Immature natural killer cell (primary cell): ENCODE data around the gene VRK1. TPM values are rescaled to one million over a fixed set of nuclear protein-coding genes. Genes with fewer than 3 reads are reported as not detected.
A peak's percentile ranks its signal among the peaks of the same experiment; 100 is the strongest.

Source experiments
- DNase-seq, 3 donors: peaks; one replicate each; pipeline ENCODE4 v3.0.0; 2022; ENCODE audit warnings: mixed read lengths in 1 of 3
- H3K27ac Mint-ChIP-seq, 6 donors: one replicate each; pipeline ENCODE4 v1.8.0; 2020; ENCODE audit warnings: mixed read lengths in 6 of 6, mild to moderate bottlenecking in 5 of 6, inconsistent platforms in 4 of 6, moderate library complexity in 3 of 6
- H3K27me3 Mint-ChIP-seq, 3 donors: one replicate each; pipeline ENCODE4 v1.8.0; 2020 to 2021; ENCODE audit warnings: low read depth in 3 of 3, mild to moderate bottlenecking in 3 of 3, mixed read lengths in 3 of 3, moderate library complexity in 3 of 3, inconsistent platforms in 1 of 3
- H3K36me3 Mint-ChIP-seq, 3 donors: one replicate each; pipeline ENCODE4 v1.8.0; 2020; ENCODE audit warnings: mixed read lengths in 3 of 3, inconsistent platforms in 2 of 3, mild to moderate bottlenecking in 2 of 3
- H3K4me1 Mint-ChIP-seq, 2 donors: one replicate each; pipeline ENCODE4 v1.8.0; 2020; ENCODE audit warnings: inconsistent platforms in 2 of 2, mild to moderate bottlenecking in 2 of 2, mixed read lengths in 2 of 2, moderate library complexity in 1 of 2
- H3K4me3 Mint-ChIP-seq, 5 donors: one replicate each; pipeline ENCODE4 v1.8.0; 2020; ENCODE audit warnings: mild to moderate bottlenecking in 5 of 5, mixed read lengths in 5 of 5, inconsistent platforms in 3 of 5, moderate library complexity in 3 of 5
- H3K9me3 Mint-ChIP-seq, 6 donors: one replicate each; pipeline ENCODE4 v1.8.0; 2020; ENCODE audit warnings: mild to moderate bottlenecking in 6 of 6, mixed read lengths in 6 of 6, inconsistent platforms in 4 of 6, moderate library complexity in 3 of 6
- polyA plus RNA-seq, 3 donors: library from polyadenylated mRNA; unstranded; fragments of 300-500 nt; fragmentation: Illumina TruSeq; gene quantifications; one replicate each; pipeline ENCODE4 v1.2.3, GENCODE V29; 2021

The VRK1 gene
- polyA plus RNA-seq, 3 donors from 2014 or later, result 39.5 to 47.9 (median 41.4) TPM

GRCh38 chr14:96817750-96818666 lies 20.8 kb downstream of the VRK1 start:
- Mint-ChIP-seq H3K4me3 (peak overlapping the region; percentile 12 to 56 (median 30)), H3K9me3 (no peaks in the 10 kb centered on the region), H3K27ac (peak overlapping the region; percentile 31 to 77 (median 56)), H3K27me3 (peaks cover 0 to 1% (median 0%) of the 10 kb centered on the region in 3 donors), H3K4me1 (peaks cover 50 to 79% of the 10 kb centered on the region in 2 donors), H3K36me3 (peaks cover 0 to 2% (median 0%) of the 10 kb centered on the region in 3 donors)
- peak in 2 of 3 donors; percentile 10 to 17 for DNase-seq

- DNase-seq, result no peak
- peaks cover 0 to 2% (median 0%) of the 10 kb centered on the region in 3 donors for H3K36me3 Mint-ChIP-seq
- H3K27me3 Mint-ChIP-seq, result peaks cover 0 to 1% (median 0%) of the 10 kb centered on the region in 3 donors
- H3K9me3 Mint-ChIP-seq, result no peaks in the 10 kb centered on the region
- H3K4me1 Mint-ChIP-seq, result peaks cover 53 to 78% of the 10 kb centered on the region in 2 donors
- H3K27ac Mint-ChIP-seq, result peak overlapping the region in 1 of 6 donors; percentile 20
- no peak overlapping the region for H3K4me3 Mint-ChIP-seq
Measured at GRCh38 chr14:96821501-96821900, 24.3 kb downstream of the VRK1 start.

GRCh38 chr14:96823652-96824051 lies 26.5 kb downstream of the VRK1 start:
- Mint-ChIP-seq H3K9me3 (peaks cover 0 to under 1% (median 0%) of the 10 kb centered on the region in 6 donors), H3K36me3 (peaks cover 0 to 4% (median 0%) of the 10 kb centered on the region in 3 donors), H3K4me1 (peaks cover 39 to 72% of the 10 kb centered on the region in 2 donors), H3K27me3 (peaks cover 0 to 1% (median 0%) of the 10 kb centered on the region in 3 donors), H3K27ac (no peak overlapping the region), H3K4me3 (no peak overlapping the region)
- DNase-seq, result no peak

GRCh38 chr14:96824283-96824682 lies 27.1 kb downstream of the VRK1 start:
- H3K27ac Mint-ChIP-seq, result no peak overlapping the region
- H3K36me3 Mint-ChIP-seq, result peaks cover 0 to 5% (median under 1%) of the 10 kb centered on the region in 3 donors
- H3K4me3 Mint-ChIP-seq, result no peak overlapping the region

GRCh38 chr14:96826818-96827217 lies 29.6 kb downstream of the VRK1 start:
- Mint-ChIP-seq H3K4me3 (no peak overlapping the region), H3K27ac (peak overlapping the region in 1 of 6 donors; percentile 9), H3K27me3 (peaks cover 0 to 1% (median 0%) of the 10 kb centered on the region in 3 donors), H3K36me3 (peaks cover 0 to 8% (median 5%) of the 10 kb centered on the region in 3 donors), H3K9me3 (peaks cover 2 to 13% (median 9%) of the 10 kb centered on the region in 6 donors), H3K4me1 (peaks cover 22 to 56% of the 10 kb centered on the region in 2 donors)
- DNase-seq, result no peak

More at GRCh38 chr14:96824283-96824682, 27.1 kb downstream of the VRK1 start:
- peaks cover 34 to 72% of the 10 kb centered on the region in 2 donors for H3K4me1 Mint-ChIP-seq
- no peak for DNase-seq
- peaks cover 0 to 1% (median 0%) of the 10 kb centered on the region in 3 donors for H3K27me3 Mint-ChIP-seq
- H3K9me3 Mint-ChIP-seq, result peaks cover 0 to 6% (median 0%) of the 10 kb centered on the region in 6 donors

GRCh38 chr14:96827290-96827689 lies 30.1 kb downstream of the VRK1 start:
- Mint-ChIP-seq H3K9me3 (peaks cover 2 to 13% (median 9%) of the 10 kb centered on the region in 6 donors), H3K36me3 (peaks cover 0 to 8% (median 5%) of the 10 kb centered on the region in 3 donors), H3K4me1 (peaks cover 19 to 52% of the 10 kb centered on the region in 2 donors), H3K27ac (peak overlapping the region in 1 of 6 donors; percentile 9), H3K27me3 (peaks cover 0 to 1% (median 0%) of the 10 kb centered on the region in 3 donors), H3K4me3 (no peak overlapping the region)
- DNase-seq, result no peak

- no peak overlapping the region for H3K4me3 Mint-ChIP-seq
- H3K27ac Mint-ChIP-seq, result no peak overlapping the region
- no peak for DNase-seq
- H3K4me1 Mint-ChIP-seq, result peaks cover 10 to 37% of the 10 kb centered on the region in 2 donors
- H3K9me3 Mint-ChIP-seq, result peaks cover 2 to 13% (median 9%) of the 10 kb centered on the region in 6 donors
- no peaks in the 10 kb centered on the region for H3K27me3 Mint-ChIP-seq
- H3K36me3 Mint-ChIP-seq, result peaks cover 3 to 8% (median 5%) of the 10 kb centered on the region in 3 donors
Measured at GRCh38 chr14:96829791-96830190, 32.6 kb downstream of the VRK1 start.

GRCh38 chr14:96830946-96831345 lies 33.8 kb downstream of the VRK1 start:
- peaks cover 3 to 12% (median 5%) of the 10 kb centered on the region in 3 donors for H3K36me3 Mint-ChIP-seq
- no peaks in the 10 kb centered on the region for H3K27me3 Mint-ChIP-seq
- H3K4me3 Mint-ChIP-seq, result no peak overlapping the region

GRCh38 chr14:96832351-96832750 lies 35.2 kb downstream of the VRK1 start:
- H3K36me3 Mint-ChIP-seq, result peaks cover 9 to 17% (median 10%) of the 10 kb centered on the region in 3 donors
- H3K27ac Mint-ChIP-seq, result no peak overlapping the region
- peaks cover 2 to 13% (median 9%) of the 10 kb centered on the region in 6 donors for H3K9me3 Mint-ChIP-seq
- H3K4me3 Mint-ChIP-seq, result no peak overlapping the region
- H3K27me3 Mint-ChIP-seq, result no peaks in the 10 kb centered on the region
- H3K4me1 Mint-ChIP-seq, result peaks cover 7 to 30% of the 10 kb centered on the region in 2 donors
- DNase-seq, result no peak

More at GRCh38 chr14:96830946-96831345, 33.8 kb downstream of the VRK1 start:
- no peak for DNase-seq
- H3K27ac Mint-ChIP-seq, result no peak overlapping the region
- H3K9me3 Mint-ChIP-seq, result peaks cover 2 to 13% (median 9%) of the 10 kb centered on the region in 6 donors
- peaks cover 7 to 36% of the 10 kb centered on the region in 2 donors for H3K4me1 Mint-ChIP-seq

GRCh38 chr14:96838449-96838848 lies 41.3 kb downstream of the VRK1 start:
- peaks cover 0 to 2% (median 0%) of the 10 kb centered on the region in 3 donors for H3K27me3 Mint-ChIP-seq
- H3K36me3 Mint-ChIP-seq, result peaks cover 10 to 25% (median 20%) of the 10 kb centered on the region in 3 donors
- H3K4me3 Mint-ChIP-seq, result no peak overlapping the region
- H3K27ac Mint-ChIP-seq, result peak overlapping the region in 1 of 6 donors; percentile 69
- H3K4me1 Mint-ChIP-seq, result peaks cover 0 to 5% of the 10 kb centered on the region in 2 donors
- no peak for DNase-seq
- H3K9me3 Mint-ChIP-seq, result no peaks in the 10 kb centered on the region

GRCh38 chr14:96839251-96839650 lies 42.1 kb downstream of the VRK1 start:
- DNase-seq, result no peak
- Mint-ChIP-seq H3K27ac (no peak overlapping the region), H3K36me3 (peaks cover 10 to 25% (median 20%) of the 10 kb centered on the region in 3 donors), H3K4me3 (no peak overlapping the region), H3K9me3 (no peaks in the 10 kb centered on the region), H3K27me3 (peaks cover 0 to 2% (median 0%) of the 10 kb centered on the region in 3 donors), H3K4me1 (peaks cover 0 to 5% of the 10 kb centered on the region in 2 donors)

- Mint-ChIP-seq H3K27me3 (peaks cover 0 to 2% (median 0%) of the 10 kb centered on the region in 3 donors), H3K36me3 (peaks cover 5 to 30% (median 21%) of the 10 kb centered on the region in 3 donors), H3K4me3 (no peak overlapping the region), H3K4me1 (no peaks in the 10 kb centered on the region), H3K9me3 (no peaks in the 10 kb centered on the region), H3K27ac (peak overlapping the region in 1 of 6 donors; percentile 0)
- no peak for DNase-seq
Measured at GRCh38 chr14:96843137-96843536, 46.0 kb downstream of the VRK1 start.

GRCh38 chr14:96844857-96845570 lies 47.8 kb downstream of the VRK1 start:
- H3K27me3 Mint-ChIP-seq, result peaks cover 0 to 2% (median 0%) of the 10 kb centered on the region in 3 donors
- H3K9me3 Mint-ChIP-seq, result no peaks in the 10 kb centered on the region
- peaks cover 11 to 23% (median 17%) of the 10 kb centered on the region in 3 donors for H3K36me3 Mint-ChIP-seq
- no peak for DNase-seq
- H3K27ac Mint-ChIP-seq, result no peak overlapping the region
- H3K4me1 Mint-ChIP-seq, result no peaks in the 10 kb centered on the region
- H3K4me3 Mint-ChIP-seq, result no peak overlapping the region
